Neural progenitor cell (in vitro differentiated cells): ENCODE data around the gene SP1. TPM values are rescaled to one million over a fixed set of nuclear protein-coding genes. Genes with fewer than 3 reads are reported as not detected.
A peak's percentile ranks its signal among the peaks of the same experiment; 100 is the strongest.

Experiments
- DNase-seq: peaks from one replicate; pipeline ENCODE4 v3.0.0-alpha.2; 2016; ENCODE audit warnings: low spot score
- H2AFZ ChIP-seq: fragments of 200-600 bp; sonication (generic); replicated peaks from 2 replicates; pipeline ENCODE4 v1.6.1; 2016; ENCODE audit warnings: antibody characterized with exemption
- H3F3A ChIP-seq: fragments of 200-600 bp; sonication (generic); 2 replicates; pipeline ENCODE4 v1.6.1; 2016; ENCODE audit warnings: antibody characterized with exemption, low read depth
- H3K27ac ChIP-seq: fragments of 200-600 bp; sonication (generic); 2 replicates; pipeline ENCODE4 v1.5.1; 2016; ENCODE audit warnings: mild to moderate bottlenecking
- H3K27me3 ChIP-seq: fragments of 200-600 bp; sonication (generic); 2 replicates; pipeline ENCODE4 v1.6.1; 2016; ENCODE audit warnings: mild to moderate bottlenecking, moderate library complexity
- H3K36me3 ChIP-seq: fragments of 200-600 bp; sonication (generic); 2 replicates; pipeline ENCODE4 v1.5.1; 2016
- H3K4me1 ChIP-seq: fragments of 200-600 bp; sonication (generic); 2 replicates; pipeline ENCODE4 v1.6.1; 2016; ENCODE audit warnings: mixed run types
- H3K4me2 ChIP-seq: fragments of 200-600 bp; sonication (generic); 2 replicates; pipeline ENCODE4 v1.6.1; 2016
- H3K4me3 ChIP-seq: fragments of 200-600 bp; sonication (generic); 2 replicates; pipeline ENCODE4 v1.5.1; 2016
- H3K79me2 ChIP-seq: fragments of 200-600 bp; sonication (generic); 2 replicates; pipeline ENCODE4 v1.6.1; 2016; ENCODE audit warnings: low read depth
- H3K9ac ChIP-seq: fragments of 200-600 bp; sonication (generic); 2 replicates; pipeline ENCODE4 v1.6.1; 2016
- H3K9me3 ChIP-seq: fragments of 200-600 bp; sonication (generic); 2 replicates; pipeline ENCODE4 v1.5.1; 2016; ENCODE audit warnings: low read depth
- H4K20me1 ChIP-seq: fragments of 200-600 bp; sonication (generic); 2 replicates; pipeline ENCODE4 v1.6.1; 2016; ENCODE audit warnings: low read depth
- H3K27ac Mint-ChIP-seq: 3 replicates; pipeline ENCODE4 v1.8.0; 2021; ENCODE audit warnings: mixed read lengths
- H3K27me3 Mint-ChIP-seq: 2 replicates; pipeline ENCODE4 v1.8.0; 2022; ENCODE audit warnings: low read depth, mild to moderate bottlenecking, inconsistent platforms, moderate library complexity, mixed read lengths; ENCODE audit not compliant: insufficient read depth
- H3K36me3 Mint-ChIP-seq: 3 replicates; pipeline ENCODE4 v1.8.0; 2021; ENCODE audit warnings: mixed read lengths
- H3K4me1 Mint-ChIP-seq: 3 replicates; pipeline ENCODE4 v1.8.0; 2021; ENCODE audit warnings: mixed read lengths
- H3K4me3 Mint-ChIP-seq: 3 replicates; pipeline ENCODE4 v1.8.0; 2021; ENCODE audit warnings: mild to moderate bottlenecking, moderate library complexity, mixed read lengths
- H3K9me3 Mint-ChIP-seq: 3 replicates; pipeline ENCODE4 v1.8.0; 2020; ENCODE audit warnings: mixed read lengths
- CTCF ChIP-seq: fragments of 200-600 bp; sonication (generic); IDR thresholded peaks from 2 replicates; pipeline ENCODE4 v1.5.1; 2017; ENCODE audit warnings: antibody characterized with exemption, mild to moderate bottlenecking
- EZH2 ChIP-seq: fragments of 200-600 bp; sonication (generic); IDR thresholded peaks from 2 replicates; pipeline ENCODE4 v1.6.1; 2017; ENCODE audit warnings: antibody characterized with exemption, mild to moderate bottlenecking, moderate library complexity
- EZH2phosphoT487 ChIP-seq: fragments of 200-600 bp; sonication (generic); IDR thresholded peaks from 2 replicates; pipeline ENCODE4 v1.6.1; 2017; ENCODE audit warnings: antibody characterized with exemption
- total RNA-seq: library from RNA; depleted of rRNA; stranded (reverse); fragments of >200 nt; gene quantifications from 2 replicates; pipeline ENCODE4 v1.2.3, GENCODE V29; 2015; ENCODE audit warnings: low replicate concordance

Gene SP1
- total RNA-seq, 1 donor from 2014 or later = 67.8 TPM

GRCh38 chr12:53450936-53451335 lies 71.0 kb downstream of the SP1 start:
- no peaks in the 10 kb centered on the region for H3K27me3 ChIP-seq
- H3K36me3 ChIP-seq = peaks cover 15% of the 10 kb centered on the region
- no peak overlapping the region for H3K4me3 Mint-ChIP-seq
- H4K20me1 ChIP-seq = peaks cover 34% of the 10 kb centered on the region
- H3K9me3 ChIP-seq = no peaks in the 10 kb centered on the region
- no peak overlapping the region for H3K27ac Mint-ChIP-seq
- TF ChIP-seq EZH2 (no peak), EZH2phosphoT487 (no peak), CTCF (no peak)
- H3K4me3 ChIP-seq = no peak overlapping the region
- peaks cover 29% of the 10 kb centered on the region for H3K4me1 ChIP-seq
- peaks cover 24% of the 10 kb centered on the region for H3K4me1 Mint-ChIP-seq
- H3K9ac ChIP-seq = no peak overlapping the region
- H3K36me3 Mint-ChIP-seq = peaks cover 28% of the 10 kb centered on the region
- peaks cover 38% of the 10 kb centered on the region for H3K79me2 ChIP-seq
- no peak overlapping the region for H2AFZ ChIP-seq
- no peaks in the 10 kb centered on the region for H3K27me3 Mint-ChIP-seq
- DNase-seq = no peak
- H3K9me3 Mint-ChIP-seq = no peaks in the 10 kb centered on the region
- peaks cover 50% of the 10 kb centered on the region for H3F3A ChIP-seq
- H3K27ac ChIP-seq = no peak overlapping the region
- H3K4me2 ChIP-seq = no peak overlapping the region

GRCh38 chr12:53451661-53452158 lies 71.7 kb downstream of the SP1 start, which contains the start of gene PCBP2:
TSS of gene PCBP2 (plus strand) at chr12:53452102. CDS start at chr12:53454801, 2,699 bp downstream.
- peak within 1 kb of the TSS; percentile 45 for H2AFZ ChIP-seq

GRCh38 chr12:53452159-53453077 lies 72.4 kb downstream of the SP1 start:
- Histone ChIP-seq H3K27ac (peak overlapping the region; percentile 99), H3K36me3 (peaks cover 24% of the 10 kb centered on the region), H3K4me1 (peaks cover 29% of the 10 kb centered on the region), H2AFZ (no peak overlapping the region), H3K9ac (peak overlapping the region; percentile 99), H3K27me3 (no peaks in the 10 kb centered on the region), H3F3A (peaks cover 65% of the 10 kb centered on the region), H4K20me1 (peaks cover 49% of the 10 kb centered on the region), H3K4me3 (peak overlapping the region; percentile 86), H3K79me2 (peaks cover 53% of the 10 kb centered on the region), H3K4me2 (peak overlapping the region; percentile 98), H3K9me3 (no peaks in the 10 kb centered on the region)
- DNase-seq = peak; percentile 95
- peak; percentile 57 for TF ChIP-seq CTCF
- no peak for TF ChIP-seq EZH2
- Mint-ChIP-seq H3K36me3 (peaks cover 35% of the 10 kb centered on the region), H3K27ac (peak overlapping the region; percentile 99), H3K4me3 (peak overlapping the region; percentile 98), H3K27me3 (no peaks in the 10 kb centered on the region), H3K9me3 (no peaks in the 10 kb centered on the region), H3K4me1 (peaks cover 30% of the 10 kb centered on the region)

More at GRCh38 chr12:53451661-53452158, 71.7 kb downstream of the SP1 start, which contains the start of gene PCBP2:
- H3K27me3 ChIP-seq = no peaks in the 10 kb centered on the region
- peak within 1 kb of the TSS; percentile 99 for H3K27ac ChIP-seq
- H3K4me1 ChIP-seq = peaks cover 29% of the 10 kb centered on the region
- Mint-ChIP-seq H3K9me3 (no peaks in the 10 kb centered on the region), H3K27me3 (no peaks in the 10 kb centered on the region), H3K4me3 (peak within 1 kb of the TSS; percentile 98), H3K27ac (peak within 1 kb of the TSS; percentile 99), H3K36me3 (peaks cover 32% of the 10 kb centered on the region), H3K4me1 (peaks cover 26% of the 10 kb centered on the region)
- H3K36me3 ChIP-seq = peaks cover 23% of the 10 kb centered on the region
- H4K20me1 ChIP-seq = peaks cover 42% of the 10 kb centered on the region
- TF ChIP-seq EZH2 (no peak), EZH2phosphoT487 (no peak), CTCF (peak; percentile 91)
- H3K9ac ChIP-seq = peak within 1 kb of the TSS; percentile 99
- peaks cover 58% of the 10 kb centered on the region for H3F3A ChIP-seq
- H3K4me2 ChIP-seq = peak within 1 kb of the TSS; percentile 98
- peaks cover 46% of the 10 kb centered on the region for H3K79me2 ChIP-seq
- no peaks in the 10 kb centered on the region for H3K9me3 ChIP-seq
- peak; percentile 100 for DNase-seq
- H3K4me3 ChIP-seq = peak within 1 kb of the TSS; percentile 86
